Measurements from ENCODE around the gene RBM6.

DNA sequence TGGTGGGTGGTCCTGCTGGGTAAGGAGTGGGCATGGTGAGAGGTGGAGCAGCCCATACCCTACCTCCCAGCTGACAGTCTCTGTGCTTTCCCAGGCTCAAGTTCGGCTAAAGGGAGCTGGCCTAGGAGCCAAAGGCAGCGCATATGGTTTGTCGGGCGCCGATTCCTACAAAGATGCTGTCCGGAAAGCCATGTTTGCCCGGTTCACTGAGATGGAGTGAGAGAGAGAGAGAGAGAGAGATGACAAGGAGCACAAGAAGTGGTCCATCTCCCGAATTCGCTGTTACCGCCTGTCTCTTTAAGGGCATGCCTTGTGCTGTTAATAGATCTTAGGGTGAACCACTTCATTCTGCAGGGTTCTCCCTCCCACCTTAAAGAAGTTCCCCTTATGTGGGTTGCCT is 178.3 kb downstream of the RBM6 start:
- TF ChIP-seq, protein P1, sequence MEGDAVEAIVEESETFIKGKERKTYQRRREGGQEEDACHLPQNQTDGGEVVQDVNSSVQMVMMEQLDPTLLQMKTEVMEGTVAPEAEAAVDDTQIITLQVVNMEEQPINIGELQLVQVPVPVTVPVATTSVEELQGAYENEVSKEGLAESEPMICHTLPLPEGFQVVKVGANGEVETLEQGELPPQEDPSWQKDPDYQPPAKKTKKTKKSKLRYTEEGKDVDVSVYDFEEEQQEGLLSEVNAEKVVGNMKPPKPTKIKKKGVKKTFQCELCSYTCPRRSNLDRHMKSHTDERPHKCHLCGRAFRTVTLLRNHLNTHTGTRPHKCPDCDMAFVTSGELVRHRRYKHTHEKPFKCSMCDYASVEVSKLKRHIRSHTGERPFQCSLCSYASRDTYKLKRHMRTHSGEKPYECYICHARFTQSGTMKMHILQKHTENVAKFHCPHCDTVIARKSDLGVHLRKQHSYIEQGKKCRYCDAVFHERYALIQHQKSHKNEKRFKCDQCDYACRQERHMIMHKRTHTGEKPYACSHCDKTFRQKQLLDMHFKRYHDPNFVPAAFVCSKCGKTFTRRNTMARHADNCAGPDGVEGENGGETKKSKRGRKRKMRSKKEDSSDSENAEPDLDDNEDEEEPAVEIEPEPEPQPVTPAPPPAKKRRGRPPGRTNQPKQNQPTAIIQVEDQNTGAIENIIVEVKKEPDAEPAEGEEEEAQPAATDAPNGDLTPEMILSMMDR (IDR thresholded peaks at IDR 0.05 in 8 of 11, conservative IDR thresholded peaks at IDR 0.05 in 3 of 11), result no peak
- TF ChIP-seq POLR2AphosphoS5 (IDR thresholded peaks at IDR 0.05), result peak in 1 of 3 donors; percentile 31
